ENCODE measurements around the gene FRY.

FRY gene

GRCh38 chr13:32086791-32087441 is 55.3 kb downstream of the FRY start:
- no peak for DNase-seq (ENCODE audit: low spot score)

DNA sequence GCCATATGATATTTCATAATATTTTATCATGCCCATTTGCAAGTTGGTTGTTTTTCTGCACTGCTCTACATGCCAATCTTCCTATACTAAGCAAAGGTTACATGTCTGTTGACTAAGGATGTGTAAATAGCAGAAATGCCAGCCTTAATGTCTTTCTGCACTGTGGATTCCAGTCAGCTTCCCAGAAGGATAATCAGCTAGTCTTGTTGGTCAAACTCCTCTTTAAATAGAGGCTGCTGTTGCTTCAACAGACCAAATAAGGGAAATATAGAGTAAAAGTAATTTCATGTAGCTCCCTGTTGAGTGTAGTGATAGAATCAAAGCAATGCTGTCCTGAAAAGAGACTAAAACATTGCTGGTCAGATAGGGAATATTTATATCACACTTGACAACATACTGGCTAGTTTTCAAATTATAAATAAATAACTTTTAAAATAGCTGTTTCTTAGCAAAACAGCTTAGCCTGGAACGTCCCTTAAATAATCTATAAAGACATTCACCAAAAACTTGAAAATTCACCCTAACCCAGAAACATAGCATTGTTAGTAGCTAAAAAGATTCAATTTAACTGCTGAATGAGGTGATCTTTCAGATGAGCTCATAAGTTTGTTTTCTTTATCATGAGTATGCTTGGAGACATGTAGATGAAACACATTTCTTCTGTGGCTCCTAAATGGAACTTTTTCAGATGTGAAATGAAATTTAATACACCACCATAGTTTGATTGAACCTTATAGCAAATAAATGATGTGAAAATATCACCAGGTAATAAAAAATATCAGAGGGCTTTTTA is 56.6 kb downstream of the FRY start:
- DNase-seq (ENCODE audit: low spot score): no peak

DNA sequence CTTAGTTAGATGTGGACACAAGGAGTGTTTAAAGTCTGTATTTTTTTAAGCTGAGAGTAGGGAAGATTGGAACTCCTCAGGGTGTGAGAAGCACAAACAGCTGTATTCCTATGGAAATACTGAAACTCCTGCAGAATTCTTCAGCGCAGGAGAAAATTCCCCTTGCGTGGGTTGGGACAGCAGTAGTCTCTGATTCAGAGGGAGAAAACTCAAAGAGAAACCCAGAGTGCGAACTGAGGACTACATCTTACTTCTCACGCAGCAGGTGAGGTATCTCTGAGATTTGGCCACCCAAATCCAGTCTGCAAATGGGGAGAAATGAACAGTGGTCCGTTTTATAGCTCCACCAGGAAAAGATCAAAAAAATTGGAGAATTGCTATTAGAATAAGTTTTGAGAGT is 60.9 kb downstream of the FRY start:
- no peak for DNase-seq (ENCODE audit: low spot score)

DNA sequence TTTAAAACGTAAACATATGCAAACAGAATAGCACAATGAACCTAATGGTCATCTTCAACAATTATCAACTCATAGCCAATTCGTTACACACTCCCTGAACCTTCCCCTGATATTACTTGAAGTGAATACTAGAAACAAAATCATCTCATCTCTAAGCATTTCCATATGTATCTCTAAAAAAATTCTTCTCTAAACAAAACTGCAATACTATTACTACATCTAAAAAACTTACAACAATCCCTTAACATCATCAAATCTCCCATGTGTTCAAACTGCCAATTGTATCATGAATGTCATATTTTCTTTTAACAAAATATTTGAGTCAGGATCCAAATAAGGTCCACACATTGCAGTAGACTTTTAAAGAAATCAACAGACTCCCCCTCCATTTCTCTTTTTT is 61.4 kb downstream of the FRY start:
- no peak for DNase-seq (ENCODE audit: low spot score)

GRCh38 chr13:32098272-32098671 is 66.7 kb downstream of the FRY start:
- no peak for DNase-seq (ENCODE audit: low spot score)

GRCh38 chr13:32105653-32106313 is 74.2 kb downstream of the FRY start:
- DNase-seq (ENCODE audit: low spot score): no peak

GRCh38 chr13:32107474-32107873 is 75.9 kb downstream of the FRY start:
- DNase-seq (ENCODE audit: low spot score): no peak

DNA sequence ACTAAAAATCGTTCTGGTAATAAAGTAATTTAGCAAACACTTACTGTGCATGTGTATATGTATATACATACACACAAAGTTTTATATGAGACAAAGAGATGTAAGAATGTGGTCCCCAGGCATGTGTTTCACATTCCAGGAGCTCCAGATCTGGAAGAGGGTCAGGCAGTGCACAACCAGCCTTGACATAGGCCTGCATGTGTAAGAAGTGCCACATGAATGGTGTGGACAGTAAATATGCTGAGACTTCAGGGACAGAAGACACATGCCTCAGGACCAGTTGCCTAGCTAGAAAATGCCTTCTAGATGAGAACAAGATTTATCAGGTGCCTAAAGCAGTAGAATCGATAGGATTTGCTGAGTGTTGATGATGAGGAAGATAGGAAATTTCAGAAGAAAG is 76.4 kb downstream of the FRY start:
- no peak for DNase-seq (ENCODE audit: low spot score)

- DNase-seq (ENCODE audit: low spot score): no peak
Observed at GRCh38 chr13:32113532-32113931, 82.0 kb downstream of the FRY start.

DNA sequence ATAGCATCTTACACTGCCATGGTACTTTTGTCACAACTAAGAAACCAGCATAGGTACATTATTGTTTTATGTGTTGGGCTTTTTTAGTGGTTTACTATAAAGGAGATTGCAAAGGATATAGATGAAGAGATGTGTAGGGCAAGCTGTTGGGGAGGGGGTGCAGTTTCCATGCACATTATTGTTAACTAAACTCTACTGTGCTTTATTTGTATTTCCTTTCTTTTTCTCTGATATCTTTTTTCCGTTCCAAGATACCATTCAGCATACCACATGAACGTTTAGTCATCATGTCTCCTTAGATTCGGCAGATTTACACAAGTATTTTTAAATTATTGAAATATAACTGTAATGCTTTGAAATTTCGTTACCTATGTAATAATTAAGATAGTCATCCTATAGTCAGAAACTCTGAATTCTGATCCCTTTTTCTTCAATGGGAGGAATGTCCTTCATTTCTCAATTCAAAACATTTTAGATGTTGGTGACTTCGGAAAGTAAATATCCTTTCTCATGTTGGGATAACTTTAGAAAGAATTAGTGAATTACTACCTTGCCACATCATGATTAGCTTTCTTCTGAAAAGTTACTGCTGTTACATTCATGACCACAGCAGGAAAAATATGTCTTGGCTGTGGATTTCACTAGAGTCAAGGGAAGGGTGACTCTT is 82.8 kb downstream of the FRY start:
- no peak for DNase-seq (ENCODE audit: low spot score)

GRCh38 chr13:32115066-32115465 is 83.5 kb downstream of the FRY start:
- no peak for DNase-seq (ENCODE audit: low spot score)

GRCh38 chr13:32116210-32116609 is 84.6 kb downstream of the FRY start:
- no peak for DNase-seq (ENCODE audit: low spot score)

DNA sequence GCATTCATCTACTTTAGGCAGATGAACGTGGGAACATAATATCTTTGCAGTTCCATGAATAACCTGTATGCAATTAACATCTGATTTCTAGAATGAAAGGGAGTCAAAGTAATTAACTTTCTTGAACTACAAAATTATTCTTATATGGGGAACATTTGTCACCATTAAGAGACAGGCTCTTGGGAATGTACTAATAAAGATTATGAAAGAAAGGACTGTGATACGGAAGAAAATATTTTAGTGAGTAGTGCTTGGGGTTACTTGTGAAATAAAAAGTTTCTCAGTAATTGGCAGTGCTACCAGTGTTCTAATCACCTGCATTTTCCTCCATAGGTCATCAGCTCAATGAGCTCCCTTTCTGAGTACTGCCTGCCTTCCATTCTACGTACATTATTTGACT is 85.4 kb downstream of the FRY start:
- DNase-seq (ENCODE audit: low spot score): no peak

- no peak for DNase-seq (ENCODE audit: low spot score)
Observed at GRCh38 chr13:32117701-32118100, 86.1 kb downstream of the FRY start.

GRCh38 chr13:32121316-32121715 is 89.7 kb downstream of the FRY start:
- no peak for DNase-seq (ENCODE audit: low spot score)

- DNase-seq (ENCODE audit: low spot score): no peak
Observed at GRCh38 chr13:32124743-32125142, 93.2 kb downstream of the FRY start.

- no peak for DNase-seq (ENCODE audit: low spot score)
Observed at GRCh38 chr13:32125221-32125689, 93.7 kb downstream of the FRY start.

- DNase-seq (ENCODE audit: low spot score): no peak
Observed at GRCh38 chr13:32125751-32126150, 94.2 kb downstream of the FRY start.

- DNase-seq (ENCODE audit: low spot score): no peak
Observed at GRCh38 chr13:32126278-32126677, 94.7 kb downstream of the FRY start.

GRCh38 chr13:32126756-32127155 is 95.2 kb downstream of the FRY start:
- no peak for DNase-seq (ENCODE audit: low spot score)

- no peak for DNase-seq (ENCODE audit: low spot score)
Observed at GRCh38 chr13:32127691-32128090, 96.1 kb downstream of the FRY start.

GRCh38 chr13:32134241-32135055 is 102.9 kb downstream of the FRY start:
- DNase-seq (ENCODE audit: low spot score): no peak
